ENCODE data around the gene ANKS1B. TPM values are rescaled to one million over a fixed set of nuclear protein-coding genes. Genes with fewer than 3 reads are reported as not detected.

Gene ANKS1B
- total RNA-seq, 1 donor from 2014 or later: 8.2 TPM

- no peak for TF ChIP-seq CTCF (IDR thresholded peaks at IDR 0.05)
Observed at GRCh38 chr12:99004799-99005466, 979.8 kb downstream of the ANKS1B start.

GRCh38 chr12:99002731-99003130 lies 982.0 kb downstream of the ANKS1B start:
- no peak for TF ChIP-seq CTCF (IDR thresholded peaks at IDR 0.05)
- H3K27me3 ChIP-seq: no peaks in the 10 kb centered on the region
- H3K36me3 ChIP-seq: no peaks in the 10 kb centered on the region
- H3K27ac ChIP-seq: no peak overlapping the region
- intact Hi-C loops (cut with DNase I): no loop called here
- H3K9me3 ChIP-seq: no peaks in the 10 kb centered on the region
- H3K4me3 ChIP-seq: no peak overlapping the region
- DNase-seq (ENCODE audit: low spot score in 2 of 2): no peak
- no peaks in the 10 kb centered on the region for H3K4me1 ChIP-seq

More at GRCh38 chr12:99004799-99005466, 979.8 kb downstream of the ANKS1B start:
- H3K4me1 ChIP-seq: no peaks in the 10 kb centered on the region
- intact Hi-C loops (cut with DNase I): no loop called here
- H3K36me3 ChIP-seq: no peaks in the 10 kb centered on the region
- H3K27ac ChIP-seq: no peak overlapping the region
- H3K27me3 ChIP-seq: no peaks in the 10 kb centered on the region
- no peaks in the 10 kb centered on the region for H3K9me3 ChIP-seq
- no peak overlapping the region for H3K4me3 ChIP-seq
- no peak for DNase-seq (ENCODE audit: low spot score in 2 of 2)

GRCh38 chr12:99002156-99002555 lies 982.6 kb downstream of the ANKS1B start:
- no peaks in the 10 kb centered on the region for H3K4me1 ChIP-seq
- no peak overlapping the region for H3K27ac ChIP-seq
- no peaks in the 10 kb centered on the region for H3K36me3 ChIP-seq
- H3K27me3 ChIP-seq: no peaks in the 10 kb centered on the region
- intact Hi-C loops (cut with DNase I): no loop called here
- no peaks in the 10 kb centered on the region for H3K9me3 ChIP-seq
- no peak overlapping the region for H3K4me3 ChIP-seq
- no peak for TF ChIP-seq CTCF (IDR thresholded peaks at IDR 0.05)
- DNase-seq (ENCODE audit: low spot score in 2 of 2): no peak

GRCh38 chr12:98999559-98999958 lies 985.2 kb downstream of the ANKS1B start:
- no peak for TF ChIP-seq CTCF (IDR thresholded peaks at IDR 0.05)
- intact Hi-C loops (cut with DNase I): loop anchor here (2.0 to 10.0 kb wide), 2 partner anchors 275 to 301 kb away; no protein-coding TSS in a partner anchor

GRCh38 chr12:98998697-98999299 lies 985.9 kb downstream of the ANKS1B start:
- TF ChIP-seq CTCF (IDR thresholded peaks at IDR 0.05): peak; percentile 25 to 64 (median 42)

More at GRCh38 chr12:98999559-98999958, 985.2 kb downstream of the ANKS1B start:
- H3K27me3 ChIP-seq: no peaks in the 10 kb centered on the region
- H3K9me3 ChIP-seq: no peaks in the 10 kb centered on the region
- H3K4me3 ChIP-seq: no peak overlapping the region
- no peak overlapping the region for H3K27ac ChIP-seq
- H3K36me3 ChIP-seq: no peaks in the 10 kb centered on the region
- no peaks in the 10 kb centered on the region for H3K4me1 ChIP-seq
- no peak for DNase-seq (ENCODE audit: low spot score in 2 of 2)

More at GRCh38 chr12:98998697-98999299, 985.9 kb downstream of the ANKS1B start:
- Histone ChIP-seq H3K4me1 (no peaks in the 10 kb centered on the region), H3K4me3 (no peak overlapping the region), H3K27me3 (no peaks in the 10 kb centered on the region), H3K27ac (no peak overlapping the region), H3K36me3 (no peaks in the 10 kb centered on the region), H3K9me3 (no peaks in the 10 kb centered on the region)
- intact Hi-C loops (cut with DNase I): loop anchor here (2.0 to 10.0 kb wide), 2 partner anchors 274 to 300 kb away; no protein-coding TSS in a partner anchor
- DNase-seq (ENCODE audit: low spot score in 2 of 2): no peak
